Measurements from ENCODE around the gene SLC9A9.

SLC9A9 gene

GRCh38 chr3:143220741-143221140 lies 627.5 kb downstream of the SLC9A9 start:
- DNase-seq (ENCODE audit: low read depth in 3 of 3): no peak

- no peak for DNase-seq (ENCODE audit: low read depth in 3 of 3)
These were observed 630.0 kb downstream of the SLC9A9 start for GRCh38 chr3:143218166-143218835.

- DNase-seq (ENCODE audit: low read depth in 3 of 3): no peak
These were observed 631.0 kb downstream of the SLC9A9 start for GRCh38 chr3:143217283-143217682.

GRCh38 chr3:143216709-143217182 lies 631.5 kb downstream of the SLC9A9 start:
- DNase-seq (ENCODE audit: low read depth in 3 of 3): no peak

All from stimulated activated CD4-positive, alpha-beta T cell treated with anti-CD3 and anti-CD28 coated beads, TNF-alpha, amount 100 ng/mL, for 48 hours (primary cell).